GM21390 (cell line): Measurements from ENCODE around the gene STAT5B.
A peak's percentile ranks its signal among the peaks of the same experiment; 100 is the strongest.
"Not testable (repeated sequence)": the region's sequence is repeated elsewhere in the genome, so short reads cannot be mapped to it uniquely, and the experiment has no call there.

Experiments
- ATAC-seq: cut with Tn5 transposase; IDR thresholded peaks from one replicate; pipeline ENCODE4 v1.9.1; 2021; ENCODE audit not compliant: unreplicated experiment

Gene STAT5B

GRCh38 chr17:42200706-42201457, 75.3 kb downstream of the STAT5B start:
- no peak for ATAC-seq

- no peak for ATAC-seq
Measured at GRCh38 chr17:42199416-42200011, 76.7 kb downstream of the STAT5B start.

GRCh38 chr17:42198897-42199296, 77.3 kb downstream of the STAT5B start:
- no peak for ATAC-seq

GRCh38 chr17:42197564-42198156, 78.5 kb downstream of the STAT5B start:
- no peak for ATAC-seq

GRCh38 chr17:42193969-42194899, 82.0 kb downstream of the STAT5B start, which contains the start of gene GHDC:
GHDC (minus strand) TSS chr17:42194494; CDS start chr17:42193581, 913 bp downstream.
- ATAC-seq, result peak; percentile 87

GRCh38 chr17:42193216-42193968, 82.8 kb downstream of the STAT5B start:
- no peak for ATAC-seq

- ATAC-seq, result no peak
Measured at GRCh38 chr17:42192189-42193126, 83.7 kb downstream of the STAT5B start.

- ATAC-seq, result no peak
Measured at GRCh38 chr17:42191275-42191608, 84.9 kb downstream of the STAT5B start.

- ATAC-seq, result no peak
Measured at GRCh38 chr17:42190491-42191274, 85.5 kb downstream of the STAT5B start.

GRCh38 chr17:42189651-42189965, 86.6 kb downstream of the STAT5B start:
- no peak for ATAC-seq

GRCh38 chr17:42188749-42189650, 87.2 kb downstream of the STAT5B start:
- ATAC-seq, result no peak

- ATAC-seq, result no peak
Measured at GRCh38 chr17:42187833-42188232, 88.4 kb downstream of the STAT5B start.

GRCh38 chr17:42186191-42186590, 90.0 kb downstream of the STAT5B start:
- ATAC-seq, result not testable (repeated sequence)

GRCh38 chr17:42185621-42185930, 90.6 kb downstream of the STAT5B start:
- ATAC-seq, result no peak

- ATAC-seq, result no peak
Measured at GRCh38 chr17:42184713-42185620, 91.2 kb downstream of the STAT5B start, which contains the start of gene HCRT. HCRT (minus strand) TSS chr17:42185452; CDS start chr17:42185365, 87 bp downstream.

- peak; percentile 54 for ATAC-seq
Measured at GRCh38 chr17:42183741-42184711, 92.2 kb downstream of the STAT5B start.
